GM12865 (cell line): ENCODE measurements around the gene DAO.
A peak's percentile ranks its signal among the peaks of the same experiment; 100 is the strongest.

Experiments used
- DNase-seq: peaks from one replicate; pipeline ENCODE4 v3.0.0; 2010; ENCODE audit warnings: low read depth
- H3K4me3 ChIP-seq: 2 replicates; pipeline ENCODE4 v1.5.1; 2011; ENCODE audit warnings: mild to moderate bottlenecking, low read depth, low read length, control low read depth
- CTCF ChIP-seq: IDR thresholded peaks from 2 replicates; pipeline ENCODE4 v1.5.1; 2011; ENCODE audit warnings: low read length, control low read depth, low read depth, inconsistent platforms; ENCODE audit not compliant: insufficient read depth; ENCODE audit errors: missing control alignments

The DAO gene

GRCh38 chr12:108850854-108851573 is 28.9 kb upstream of the DAO start:
- DNase-seq, result peak; percentile 85
- TF ChIP-seq CTCF, result no peak
- H3K4me3 ChIP-seq, result no peak overlapping the region

GRCh38 chr12:108852674-108853309 is 27.1 kb upstream of the DAO start:
- no peak for DNase-seq
- no peak overlapping the region for H3K4me3 ChIP-seq
- no peak for TF ChIP-seq CTCF

GRCh38 chr12:108853426-108853825 is 26.5 kb upstream of the DAO start:
- DNase-seq, result no peak
- H3K4me3 ChIP-seq, result no peak overlapping the region

GRCh38 chr12:108853981-108854446 is 25.9 kb upstream of the DAO start:
- H3K4me3 ChIP-seq, result peak overlapping the region; percentile 11
- peak; percentile 47 for DNase-seq
- TF ChIP-seq CTCF, result peak; percentile 27

More at GRCh38 chr12:108853426-108853825, 26.5 kb upstream of the DAO start:
- TF ChIP-seq CTCF, result no peak

- no peak for TF ChIP-seq CTCF
- DNase-seq, result peak; percentile 84
- peak overlapping the region; percentile 11 for H3K4me3 ChIP-seq
Observed at GRCh38 chr12:108854451-108855283, 25.2 kb upstream of the DAO start.

GRCh38 chr12:108855284-108856169 is 24.4 kb upstream of the DAO start:
- no peak for TF ChIP-seq CTCF
- no peak for DNase-seq

More at GRCh38 chr12:108855284-108856169, 24.4 kb upstream of the DAO start:
- peak overlapping the region; percentile 98 for H3K4me3 ChIP-seq
